ENCODE measurements around the gene KREMEN2.

The KREMEN2 gene

GRCh38 chr16:3007957-3008689, 44.0 kb downstream of the KREMEN2 start:
- Histone ChIP-seq H3K4me2 (ENCODE audit: low read depth, low read length, poor library complexity, severe bottlenecking) (no peak overlapping the region), H3F3A (ENCODE audit: insufficient read depth) (no peaks in the 10 kb centered on the region), H3K9ac (ENCODE audit: low read length) (no peak overlapping the region)

GRCh38 chr16:3008690-3009037, 44.6 kb downstream of the KREMEN2 start:
- no peaks in the 10 kb centered on the region for H3K9me2 ChIP-seq (replicated peaks; ENCODE audit: insufficient read depth, low read length)
- H3K27me3 ChIP-seq (ENCODE audit: low read length): no peaks in the 10 kb centered on the region
- no peak overlapping the region for H3K27ac ChIP-seq (ENCODE audit: low read depth, low read length)
- H3K9me3 ChIP-seq (ENCODE audit: insufficient read depth, low read length): no peaks in the 10 kb centered on the region
- no peaks in the 10 kb centered on the region for H3F3A ChIP-seq (ENCODE audit: insufficient read depth)
- H3K79me2 ChIP-seq (ENCODE audit: insufficient read depth, low read length): no peaks in the 10 kb centered on the region
- no peak overlapping the region for H2AFZ ChIP-seq (ENCODE audit: low read depth, low read length, severe bottlenecking)
- no peaks in the 10 kb centered on the region for H4K20me1 ChIP-seq (ENCODE audit: low read depth, low read length)
- no peak overlapping the region for H3K9ac ChIP-seq (ENCODE audit: low read length)
- no peaks in the 10 kb centered on the region for H3K36me3 ChIP-seq (ENCODE audit: low read length)
- no peak overlapping the region for H3K4me3 ChIP-seq (ENCODE audit: insufficient read depth, low read length, poor library complexity, severe bottlenecking)
- TF ChIP-seq EZH2phosphoT487 (conservative IDR thresholded peaks at IDR 0.05; ENCODE audit: low read length) (no peak), CTCF (IDR thresholded peaks at IDR 0.05; ENCODE audit: insufficient read depth, low read length, poor library complexity, severe bottlenecking) (no peak)
- no peak overlapping the region for H3K4me2 ChIP-seq (ENCODE audit: low read depth, low read length, poor library complexity, severe bottlenecking)

More at GRCh38 chr16:3007957-3008689, 44.0 kb downstream of the KREMEN2 start:
- no peak for TF ChIP-seq CTCF (IDR thresholded peaks at IDR 0.05; ENCODE audit: insufficient read depth, low read length, poor library complexity, severe bottlenecking)
- no peak for TF ChIP-seq EZH2phosphoT487 (conservative IDR thresholded peaks at IDR 0.05; ENCODE audit: low read length)
- Histone ChIP-seq H3K79me2 (ENCODE audit: insufficient read depth, low read length) (no peaks in the 10 kb centered on the region), H3K36me3 (ENCODE audit: low read length) (no peaks in the 10 kb centered on the region), H3K27ac (ENCODE audit: low read depth, low read length) (no peak overlapping the region), H4K20me1 (ENCODE audit: low read depth, low read length) (no peaks in the 10 kb centered on the region), H3K9me2 (replicated peaks; ENCODE audit: insufficient read depth, low read length) (no peaks in the 10 kb centered on the region), H3K4me3 (ENCODE audit: insufficient read depth, low read length, poor library complexity, severe bottlenecking) (no peak overlapping the region), H3K9me3 (ENCODE audit: insufficient read depth, low read length) (no peaks in the 10 kb centered on the region), H2AFZ (ENCODE audit: low read depth, low read length, severe bottlenecking) (no peak overlapping the region), H3K27me3 (ENCODE audit: low read length) (no peaks in the 10 kb centered on the region)

DNA sequence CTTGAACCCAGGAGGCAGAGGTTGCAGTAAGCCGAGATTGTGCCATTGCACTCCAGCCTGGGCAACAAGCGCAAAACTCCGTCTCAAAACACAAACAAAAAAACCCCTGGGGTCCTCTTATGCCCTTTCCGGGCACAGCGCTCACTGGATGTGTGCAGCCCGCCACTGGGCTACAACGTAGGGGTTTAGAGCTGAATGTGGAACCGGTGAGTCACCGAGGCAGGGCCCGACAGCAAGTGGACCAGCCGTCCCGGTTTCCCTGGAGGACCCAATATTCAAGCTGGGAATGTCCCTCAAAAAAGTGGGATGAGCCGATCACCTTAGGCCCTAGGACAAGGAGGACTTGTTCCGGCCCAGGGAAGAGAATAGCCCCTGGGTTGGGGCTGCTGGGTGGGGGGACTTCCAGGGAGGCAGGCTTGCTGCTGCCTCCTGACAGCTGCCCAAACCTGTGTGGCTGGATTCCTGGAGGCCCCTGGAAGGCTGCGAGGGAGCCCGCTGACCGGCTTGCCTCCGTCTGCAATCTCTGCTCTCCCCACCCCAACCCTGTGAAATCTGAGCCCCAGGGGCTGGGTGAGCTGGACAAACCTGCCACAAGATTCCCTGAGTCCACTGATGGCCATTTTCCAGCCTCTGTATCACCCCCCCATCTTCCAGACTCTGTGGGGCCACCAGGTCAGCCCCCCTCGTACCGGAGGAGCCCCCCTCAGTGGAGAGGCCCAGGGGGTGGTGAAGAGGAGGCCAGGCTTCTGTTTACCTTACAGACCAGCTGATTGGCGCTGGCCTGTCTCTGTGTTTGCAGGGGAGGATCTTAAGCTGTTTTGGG, 45.7 kb downstream of the KREMEN2 start:
- Histone ChIP-seq H4K20me1 (ENCODE audit: low read depth, low read length) (no peaks in the 10 kb centered on the region), H3K9ac (ENCODE audit: low read length) (no peak overlapping the region), H3K79me2 (ENCODE audit: insufficient read depth, low read length) (no peaks in the 10 kb centered on the region), H3F3A (ENCODE audit: insufficient read depth) (no peaks in the 10 kb centered on the region), H3K27me3 (ENCODE audit: low read length) (no peaks in the 10 kb centered on the region), H3K36me3 (ENCODE audit: low read length) (no peaks in the 10 kb centered on the region), H3K27ac (ENCODE audit: low read depth, low read length) (no peak overlapping the region), H3K9me2 (replicated peaks; ENCODE audit: insufficient read depth, low read length) (no peaks in the 10 kb centered on the region), H3K4me2 (ENCODE audit: low read depth, low read length, poor library complexity, severe bottlenecking) (no peak overlapping the region), H3K9me3 (ENCODE audit: insufficient read depth, low read length) (no peaks in the 10 kb centered on the region), H2AFZ (ENCODE audit: low read depth, low read length, severe bottlenecking) (no peak overlapping the region), H3K4me3 (ENCODE audit: insufficient read depth, low read length, poor library complexity, severe bottlenecking) (no peak overlapping the region)
- no peak for TF ChIP-seq EZH2phosphoT487 (conservative IDR thresholded peaks at IDR 0.05; ENCODE audit: low read length)
- TF ChIP-seq CTCF (IDR thresholded peaks at IDR 0.05; ENCODE audit: insufficient read depth, low read length, poor library complexity, severe bottlenecking): no peak
